Skeletal muscle cell (primary cell): ENCODE results near the gene POU5F2.
A peak's percentile ranks its signal among the peaks of the same experiment; 100 is the strongest.

ENCODE experiments used
- DNase-seq: peaks from one replicate; pipeline ENCODE4 v3.0.0-alpha.2; 2010; ENCODE audit warnings: low read depth
- H3K4me3 ChIP-seq: 2 replicates; pipeline ENCODE4 v1.5.1; 2011; ENCODE audit warnings: low read depth, mild to moderate bottlenecking, control low read depth, low read length, moderate library complexity

Gene POU5F2

DNA sequence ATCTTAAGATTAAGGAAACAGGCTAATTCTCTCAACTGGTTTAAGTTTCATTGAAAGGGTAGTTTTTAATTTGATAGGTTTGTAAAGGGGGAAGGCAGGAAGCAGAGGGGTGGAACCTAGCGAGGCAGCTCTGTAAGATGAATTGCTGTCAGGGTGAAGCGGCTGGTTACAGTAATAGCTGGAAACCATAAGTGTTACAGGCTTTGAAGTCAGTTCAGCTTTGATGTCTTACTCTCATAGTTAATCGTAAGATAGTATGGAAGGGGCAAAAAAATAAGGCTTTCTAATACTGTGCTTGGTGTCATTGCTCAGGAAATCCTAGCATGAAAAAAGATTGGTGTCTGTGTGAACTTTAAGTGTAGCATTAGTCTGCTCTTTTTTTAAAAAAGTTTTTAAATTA is 20.3 kb downstream of the POU5F2 start:
- DNase-seq, result no peak
- H3K4me3 ChIP-seq, result no peak overlapping the region

DNA sequence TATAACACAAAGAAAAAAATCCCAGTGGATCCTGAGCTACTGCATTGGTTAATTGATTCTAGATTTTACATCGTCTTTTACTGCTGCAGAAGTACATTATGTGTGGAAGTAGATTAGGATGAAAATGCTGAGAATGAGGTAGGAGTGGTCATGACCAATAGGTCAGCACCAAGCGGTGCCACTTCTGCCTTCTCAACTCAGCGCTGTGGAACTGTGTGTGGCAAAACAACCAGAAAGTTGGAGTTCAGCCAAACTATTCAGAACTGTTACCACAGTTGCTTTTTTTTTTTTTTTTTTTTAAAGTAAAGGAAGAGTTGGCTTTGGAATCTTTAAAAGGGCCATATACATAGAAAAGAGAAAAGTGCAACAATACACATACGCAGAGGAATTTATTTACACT is 24.2 kb downstream of the POU5F2 start:
- H3K4me3 ChIP-seq, result no peak overlapping the region
- DNase-seq, result no peak

DNA sequence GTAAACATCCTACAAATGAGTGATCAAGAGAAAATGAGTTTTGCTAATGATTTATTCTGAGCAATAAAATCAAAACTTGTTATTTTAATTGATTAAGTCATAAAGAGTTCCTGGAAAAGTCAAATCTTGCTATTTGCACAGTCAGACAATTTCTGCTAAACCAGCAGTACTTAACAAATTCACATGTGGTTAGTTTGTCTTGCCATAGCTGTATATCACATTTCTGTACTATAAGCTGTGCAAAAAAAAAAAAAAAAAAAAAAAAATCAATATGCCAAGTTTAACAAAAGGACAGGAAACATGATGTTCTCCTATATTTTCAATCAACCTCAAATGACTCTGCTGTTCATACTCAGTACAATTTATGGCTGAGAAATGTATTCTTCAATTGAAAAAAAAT is 24.9 kb downstream of the POU5F2 start:
- no peak for DNase-seq
- H3K4me3 ChIP-seq, result no peak overlapping the region

DNA sequence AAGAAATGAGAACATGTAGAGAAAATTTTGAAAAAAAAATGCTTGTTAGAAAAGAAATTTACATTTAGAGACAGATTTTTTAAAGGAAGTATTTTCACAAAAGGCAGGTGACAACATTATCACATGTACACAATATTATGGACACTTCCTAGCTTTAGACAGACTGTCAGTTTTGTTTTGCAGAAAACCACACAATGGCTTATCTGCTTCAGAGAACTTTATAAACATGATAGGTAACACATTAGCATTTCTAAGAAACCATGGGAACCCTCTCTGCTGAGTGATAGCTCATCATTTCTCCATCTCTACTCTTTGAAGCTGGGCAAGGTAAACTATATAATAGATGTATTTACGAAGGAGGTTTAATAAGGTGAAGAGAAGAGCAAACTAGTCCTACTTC is 25.6 kb downstream of the POU5F2 start:
- H3K4me3 ChIP-seq, result no peak overlapping the region
- no peak for DNase-seq

DNA sequence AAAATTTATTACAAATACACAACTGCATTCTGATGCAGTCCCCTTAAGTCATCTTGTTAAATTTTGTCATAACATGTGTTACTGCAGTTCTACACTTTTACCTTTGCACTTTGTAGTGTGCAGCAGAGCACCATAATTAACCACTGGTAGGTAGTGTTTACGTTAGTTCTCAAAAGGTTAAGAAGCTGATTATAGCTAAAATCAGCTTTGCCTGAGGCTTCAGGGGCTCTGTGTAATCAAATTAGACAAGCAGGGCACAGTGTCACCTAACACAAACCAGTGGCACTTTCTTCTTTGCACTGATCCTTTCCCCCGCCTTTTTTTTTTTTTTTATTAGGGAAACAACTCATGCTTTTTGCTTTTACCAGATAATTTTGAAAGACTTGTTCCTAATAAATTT is 26.1 kb downstream of the POU5F2 start:
- no peak overlapping the region for H3K4me3 ChIP-seq
- DNase-seq, result no peak

DNA sequence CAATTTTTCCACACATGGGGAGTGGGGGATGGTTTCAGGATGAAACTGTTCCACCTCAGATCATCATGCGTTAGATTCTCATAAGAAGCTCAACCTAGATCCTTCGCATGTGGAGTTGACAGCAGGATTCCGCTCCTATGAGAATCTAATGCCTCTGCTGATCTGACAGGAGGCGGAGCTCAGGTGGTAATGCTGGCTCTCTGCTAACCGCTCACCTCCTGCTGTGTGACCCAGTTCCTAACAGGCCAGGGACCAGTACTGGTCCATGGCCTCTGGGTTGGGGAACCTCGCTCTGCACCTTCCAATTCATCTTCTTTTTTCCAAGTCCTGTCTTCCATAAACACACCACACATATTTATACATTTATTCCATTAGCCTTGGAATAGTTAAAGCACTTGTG is 33.0 kb downstream of the POU5F2 start:
- no peak overlapping the region for H3K4me3 ChIP-seq

DNA sequence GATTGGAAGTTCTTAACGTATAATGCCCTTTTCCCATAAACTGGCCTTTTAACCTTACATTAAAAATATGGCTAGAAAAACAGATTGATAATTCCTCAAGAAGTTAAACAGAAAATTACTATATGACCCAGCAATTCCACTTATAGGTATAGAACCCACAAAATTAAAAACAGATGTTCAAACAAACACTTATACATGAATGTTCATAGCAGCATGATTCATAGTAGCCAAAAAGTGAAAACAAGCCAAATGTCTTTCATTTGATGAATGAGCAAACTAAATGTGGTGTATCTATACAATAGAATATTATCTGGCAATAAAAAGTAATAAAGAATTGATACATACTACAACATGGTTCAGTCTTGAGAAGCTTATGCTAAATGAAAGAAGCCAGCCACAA is 35.5 kb downstream of the POU5F2 start:
- peak; percentile 43 for DNase-seq
- H3K4me3 ChIP-seq, result no peak overlapping the region

More for the DNA sequence above, 33.0 kb downstream of the POU5F2 start:
- DNase-seq, result no peak

DNA sequence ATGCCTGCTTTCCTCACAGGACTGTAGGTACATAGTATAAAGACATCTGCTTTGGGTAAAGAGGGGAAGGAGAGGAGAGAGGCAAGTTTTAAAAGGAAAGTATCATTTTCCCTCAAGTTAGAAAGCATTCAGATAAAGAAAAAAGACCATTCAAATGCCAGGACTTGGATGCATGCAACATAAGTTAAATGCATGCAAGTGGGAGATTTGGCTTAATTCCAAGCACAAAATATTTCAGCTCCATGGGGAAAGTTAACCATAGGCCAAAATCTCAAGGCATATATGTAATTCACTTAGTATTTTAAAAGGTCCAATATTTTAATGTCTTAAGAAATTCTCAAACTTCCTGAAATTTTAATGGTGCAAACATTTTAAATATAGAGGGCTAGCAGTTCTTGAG is 36.4 kb downstream of the POU5F2 start:
- H3K4me3 ChIP-seq, result no peak overlapping the region
- DNase-seq, result peak; percentile 21

DNA sequence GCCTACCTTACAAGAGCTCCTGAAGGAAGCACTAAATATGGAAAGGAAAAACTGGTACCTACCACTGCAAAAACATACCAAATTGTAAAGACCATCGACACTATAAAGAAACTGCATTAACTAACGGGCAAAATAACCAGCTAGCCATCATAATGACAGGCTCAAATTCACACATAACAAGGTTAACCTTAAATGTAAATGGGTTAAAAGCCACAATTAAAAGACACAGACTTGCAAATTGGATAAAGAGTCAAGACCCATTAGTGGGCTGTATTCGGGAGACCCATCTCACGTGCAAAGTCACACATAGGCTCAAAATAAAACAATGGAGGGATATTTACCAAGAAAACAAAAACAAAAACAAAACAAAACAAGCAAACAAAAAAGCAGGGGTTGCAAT is 49.4 kb downstream of the POU5F2 start:
- H3K4me3 ChIP-seq, result no peak overlapping the region
- DNase-seq, result no peak
